Smooth muscle cell (in vitro differentiated cells): ENCODE results near the gene PANK4. TPM values are rescaled to one million over a fixed set of nuclear protein-coding genes. Genes with fewer than 3 reads are reported as not detected.

ENCODE experiments used
- DNase-seq: peaks from one replicate; lab custom pipeline; 2025; ENCODE audit not compliant: unreplicated experiment; lab: John Stamatoyannopoulos, UW
- H2AFZ ChIP-seq: fragments of 200-600 bp; sonication (generic); 2 replicates; pipeline ENCODE4 v1.6.0; 2016; ENCODE audit warnings: antibody characterized with exemption, low read depth, mild to moderate bottlenecking
- H3F3A ChIP-seq: fragments of 200-600 bp; sonication (generic); 2 replicates; pipeline ENCODE4 v1.6.0; 2017; ENCODE audit warnings: antibody characterized with exemption, low read depth
- H3K27ac ChIP-seq: fragments of 200-600 bp; sonication (generic); 2 replicates; pipeline ENCODE4 v1.5.1; 2016; ENCODE audit warnings: low read depth, mild to moderate bottlenecking
- H3K27me3 ChIP-seq: fragments of 200-600 bp; sonication (generic); 2 replicates; pipeline ENCODE4 v1.6.1; 2016; ENCODE audit warnings: low read depth, mild to moderate bottlenecking
- H3K36me3 ChIP-seq: fragments of 200-600 bp; sonication (generic); 2 replicates; pipeline ENCODE4 v1.5.1; 2016; ENCODE audit warnings: low read depth
- H3K4me1 ChIP-seq: fragments of 200-600 bp; sonication (generic); 2 replicates; pipeline ENCODE4 v1.5.1; 2016; ENCODE audit warnings: low read depth
- H3K4me2 ChIP-seq: fragments of 200-600 bp; sonication (generic); 2 replicates; pipeline ENCODE4 v1.6.0; 2016; ENCODE audit warnings: mild to moderate bottlenecking
- H3K4me3 ChIP-seq: fragments of 200-600 bp; sonication (generic); 2 replicates; pipeline ENCODE4 v1.5.1; 2016; ENCODE audit warnings: mild to moderate bottlenecking
- H3K79me2 ChIP-seq: fragments of 200-600 bp; sonication (generic); 2 replicates; pipeline ENCODE4 v1.6.0; 2016; ENCODE audit warnings: low read depth, mild to moderate bottlenecking
- H3K9ac ChIP-seq: fragments of 200-600 bp; sonication (generic); 2 replicates; pipeline ENCODE4 v1.6.0; 2016; ENCODE audit warnings: low read depth
- H3K9me3 ChIP-seq: fragments of 200-600 bp; sonication (generic); replicated peaks from 2 replicates; pipeline ENCODE4 v1.5.1; 2016; ENCODE audit warnings: low read depth
- H4K20me1 ChIP-seq: fragments of 200-600 bp; sonication (generic); 2 replicates; pipeline ENCODE4 v1.6.0; 2016; ENCODE audit warnings: low read depth
- WGBS: methylation state at CpG from one replicate; pipeline ENCODE4 v1.1.7; 2016; ENCODE audit warnings: low lambda C conversion rate; 5-methylcytosine and 5-hydroxymethylcytosine counted together
- polyA plus RNA-seq: library from polyadenylated mRNA; unstranded; fragments of >200 nt; fragmentation: Nextera tagmentation; extraction: Ambion mirVana; gene quantifications from 2 replicates; pipeline ENCODE4 v1.2.1, GENCODE V29; 2016
- total RNA-seq: library from RNA; depleted of rRNA; stranded (reverse); fragments of >200 nt; gene quantifications from 2 replicates; pipeline ENCODE4 v1.2.3, GENCODE V29; 2014
- TF ChIP-seq, protein P1 (sequence below): fragments of 200-600 bp; sonication (generic); IDR thresholded peaks from 2 replicates; pipeline ENCODE4 v1.5.1; 2017; ENCODE audit warnings: borderline replicate concordance, mild to moderate bottlenecking, antibody characterized with exemption; ENCODE audit not compliant: insufficient read depth, poor library complexity, severe bottlenecking

PANK4 gene
- total and polyA plus RNA-seq, 2 experiments from 2014 or later = 28.4 to 28.7 TPM

- Histone ChIP-seq H3K4me3 (no peak overlapping the region), H3K27me3 (no peaks in the 10 kb centered on the region), H3K9me3 (no peaks in the 10 kb centered on the region), H3K27ac (no peak overlapping the region), H2AFZ (no peak overlapping the region), H4K20me1 (peaks cover 43% of the 10 kb centered on the region), H3K79me2 (no peaks in the 10 kb centered on the region), H3K4me2 (no peak overlapping the region), H3F3A (no peaks in the 10 kb centered on the region), H3K9ac (no peak overlapping the region), H3K36me3 (no peaks in the 10 kb centered on the region), H3K4me1 (no peaks in the 10 kb centered on the region)
- DNase-seq = no peak
- TF ChIP-seq, protein P1, sequence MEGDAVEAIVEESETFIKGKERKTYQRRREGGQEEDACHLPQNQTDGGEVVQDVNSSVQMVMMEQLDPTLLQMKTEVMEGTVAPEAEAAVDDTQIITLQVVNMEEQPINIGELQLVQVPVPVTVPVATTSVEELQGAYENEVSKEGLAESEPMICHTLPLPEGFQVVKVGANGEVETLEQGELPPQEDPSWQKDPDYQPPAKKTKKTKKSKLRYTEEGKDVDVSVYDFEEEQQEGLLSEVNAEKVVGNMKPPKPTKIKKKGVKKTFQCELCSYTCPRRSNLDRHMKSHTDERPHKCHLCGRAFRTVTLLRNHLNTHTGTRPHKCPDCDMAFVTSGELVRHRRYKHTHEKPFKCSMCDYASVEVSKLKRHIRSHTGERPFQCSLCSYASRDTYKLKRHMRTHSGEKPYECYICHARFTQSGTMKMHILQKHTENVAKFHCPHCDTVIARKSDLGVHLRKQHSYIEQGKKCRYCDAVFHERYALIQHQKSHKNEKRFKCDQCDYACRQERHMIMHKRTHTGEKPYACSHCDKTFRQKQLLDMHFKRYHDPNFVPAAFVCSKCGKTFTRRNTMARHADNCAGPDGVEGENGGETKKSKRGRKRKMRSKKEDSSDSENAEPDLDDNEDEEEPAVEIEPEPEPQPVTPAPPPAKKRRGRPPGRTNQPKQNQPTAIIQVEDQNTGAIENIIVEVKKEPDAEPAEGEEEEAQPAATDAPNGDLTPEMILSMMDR = no peak
- WGBS = 89% methylated on average over 17 of the region's 17 CpGs
Observed at GRCh38 chr1:2516124-2516523, 10.3 kb downstream of the PANK4 start.

GRCh38 chr1:2515763-2516080 lies 10.7 kb downstream of the PANK4 start:
- no peak overlapping the region for H3K4me3 ChIP-seq
- no peak overlapping the region for H3K9ac ChIP-seq
- H3K4me1 ChIP-seq = no peaks in the 10 kb centered on the region
- no peaks in the 10 kb centered on the region for H3F3A ChIP-seq
- H3K9me3 ChIP-seq = no peaks in the 10 kb centered on the region
- no peak for DNase-seq
- H3K27me3 ChIP-seq = no peaks in the 10 kb centered on the region
- no peak overlapping the region for H3K27ac ChIP-seq
- WGBS = over 99% methylated on average over 10 of the region's 11 CpGs
- no peaks in the 10 kb centered on the region for H3K36me3 ChIP-seq
- H4K20me1 ChIP-seq = peaks cover 39% of the 10 kb centered on the region
- no peak overlapping the region for H3K4me2 ChIP-seq
- H3K79me2 ChIP-seq = no peaks in the 10 kb centered on the region
- no peak overlapping the region for H2AFZ ChIP-seq
- TF ChIP-seq, protein P1 = no peak

DNA sequence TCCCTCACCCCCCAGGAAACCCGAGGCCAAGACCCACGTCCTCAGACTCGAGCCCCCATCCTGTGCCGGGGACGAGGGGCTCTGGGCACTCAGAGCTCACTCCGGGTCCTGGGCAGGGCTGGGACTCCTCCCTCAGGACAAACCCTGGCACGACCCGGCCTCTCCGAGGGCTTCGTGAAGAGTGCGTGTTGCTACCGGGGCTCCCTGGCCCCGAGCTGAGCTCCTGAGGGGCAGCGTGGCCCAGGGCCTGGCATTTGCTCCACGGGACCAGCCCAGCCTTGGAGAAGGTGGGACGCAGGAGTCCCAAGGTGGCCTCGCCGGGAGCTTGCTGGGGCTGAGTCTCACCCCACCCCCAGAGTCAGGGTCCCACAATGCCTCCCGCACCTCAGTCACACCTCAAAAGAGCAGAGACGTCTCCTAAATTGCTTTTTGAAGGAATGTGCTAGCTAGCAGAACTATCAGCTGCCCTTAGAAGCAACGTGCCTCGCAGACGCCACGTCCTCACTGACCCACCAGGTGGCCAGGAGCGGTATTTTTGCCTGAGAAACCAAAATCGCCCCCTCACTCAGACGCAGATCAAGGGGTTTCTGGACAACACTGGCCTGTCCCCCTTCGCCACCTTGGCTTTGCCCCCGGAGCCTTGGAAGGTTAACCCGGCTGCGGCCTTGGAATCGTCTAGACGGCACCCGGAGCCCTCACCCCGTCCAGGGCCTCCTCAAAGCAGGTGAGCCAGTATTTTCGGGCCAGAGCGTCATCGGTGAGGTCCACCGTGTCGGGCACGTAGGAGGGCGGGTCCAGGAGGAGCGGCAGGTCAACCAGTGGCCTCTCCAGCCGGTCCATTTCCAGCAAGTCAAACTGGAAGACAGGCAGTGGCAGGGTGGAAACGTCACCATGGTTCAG lies 11.3 kb downstream of the PANK4 start:
- TF ChIP-seq, protein P1 = peak; percentile 13
- Histone ChIP-seq H2AFZ (no peak overlapping the region), H3K4me2 (no peak overlapping the region), H3K27me3 (no peaks in the 10 kb centered on the region), H4K20me1 (peaks cover 33% of the 10 kb centered on the region), H3K79me2 (no peaks in the 10 kb centered on the region), H3K36me3 (no peaks in the 10 kb centered on the region), H3K9me3 (no peaks in the 10 kb centered on the region), H3K9ac (no peak overlapping the region), H3K4me3 (no peak overlapping the region), H3F3A (no peaks in the 10 kb centered on the region), H3K27ac (no peak overlapping the region), H3K4me1 (no peaks in the 10 kb centered on the region)
- 96% methylated on average over 45 of the region's 45 CpGs for WGBS
- no peak for DNase-seq
